ENCODE results near the gene ZNF385A. TPM values are rescaled to one million over a fixed set of nuclear protein-coding genes. Genes with fewer than 3 reads are reported as not detected.

The ZNF385A gene
- total and polyA plus RNA-seq, 3 experiments from 2014 or later, result 0.77 to 0.78 TPM; not detected in 1

DNA sequence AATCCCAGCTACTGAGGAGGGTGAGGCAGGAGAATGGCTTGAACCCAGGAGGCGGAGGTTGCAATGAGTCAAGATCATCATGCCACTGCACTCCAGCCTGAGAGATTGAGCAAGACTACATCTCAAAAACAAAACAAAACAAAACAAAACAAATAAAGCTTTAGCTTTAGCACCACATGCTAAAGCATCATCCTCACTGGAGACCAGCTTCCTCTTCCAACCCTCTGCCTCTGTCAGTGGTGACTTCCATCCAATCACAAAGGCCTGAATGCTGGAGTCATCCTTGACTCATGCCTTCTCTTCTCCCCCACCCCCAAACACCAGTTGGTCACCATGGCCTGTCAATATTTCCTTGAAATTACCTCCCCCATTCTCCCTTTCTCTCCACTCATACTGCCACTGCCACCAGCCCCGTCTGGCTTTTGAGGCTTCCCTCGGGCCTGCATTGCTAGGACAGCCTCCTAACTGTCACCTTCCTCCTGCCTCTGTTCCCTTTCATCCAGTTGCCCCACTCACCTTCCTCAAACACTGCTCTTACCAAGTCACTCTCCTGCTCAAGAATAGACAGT is 1.4 kb downstream of the ZNF385A start:
- H3K4me3 ChIP-seq (ENCODE audit: low read length), result no peak overlapping the region
- H3K4me1 Mint-ChIP-seq, result peaks cover 6 to 10% (median 7%) of the 10 kb centered on the region in 3 donors
- ChIA-PET CTCF (interaction anchor here (1.0 to 1.6 kb wide), 2 partner anchors 18 to 34 kb away, joined by 3 read pairs; no protein-coding TSS in a partner anchor), POLR2A (no interaction called here)
- no peaks in the 10 kb centered on the region for H3K9me3 ChIP-seq (ENCODE audit: low read length)
- H3K27ac Mint-ChIP-seq, result no peak overlapping the region
- no peak overlapping the region for H3K4me3 Mint-ChIP-seq
- H3K9me3 Mint-ChIP-seq, result no peaks in the 10 kb centered on the region
- no peak overlapping the region for H3K27ac ChIP-seq (ENCODE audit: low read depth, low read length)
- H3K36me3 Mint-ChIP-seq, result no peaks in the 10 kb centered on the region
- no peak for DNase-seq
- no peaks in the 10 kb centered on the region for H3K27me3 ChIP-seq (ENCODE audit: insufficient read depth, low read length, poor library complexity, severe bottlenecking)
- H3K27me3 Mint-ChIP-seq, result no peaks in the 10 kb centered on the region
- no peaks in the 10 kb centered on the region for H3K36me3 ChIP-seq (ENCODE audit: insufficient read depth, low read length)
- H3K4me1 ChIP-seq (ENCODE audit: insufficient read depth, low read length), result peaks cover 4% of the 10 kb centered on the region

DNA sequence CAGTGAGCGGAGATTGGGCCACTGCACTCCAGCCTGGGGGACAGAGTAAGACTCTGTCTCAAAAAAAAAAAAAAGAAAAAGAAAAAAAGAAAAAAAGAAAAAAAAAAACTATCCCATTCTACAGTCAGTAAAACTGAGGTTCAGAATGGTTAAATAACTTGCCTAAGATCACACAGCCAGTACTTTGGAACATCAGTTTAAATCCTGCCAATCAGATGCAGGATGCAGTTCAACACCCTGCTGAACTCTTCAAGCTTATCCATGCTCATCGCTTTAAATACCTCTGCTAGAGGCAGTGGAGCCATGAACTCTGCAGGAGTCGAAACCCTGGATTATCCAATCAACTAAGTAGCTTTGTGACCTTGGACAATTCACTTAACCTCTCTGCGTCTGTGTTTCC is 3.4 kb downstream of the ZNF385A start:
- POLR2A ChIA-PET, result interaction anchor here (2.2 kb wide), 1 partner anchor 101 kb away, joined by 7 read pairs; the partner anchor contains the start of genes CBX5 and HNRNPA1
- Mint-ChIP-seq H3K9me3 (no peaks in the 10 kb centered on the region), H3K36me3 (no peaks in the 10 kb centered on the region), H3K27me3 (no peaks in the 10 kb centered on the region), H3K27ac (no peak overlapping the region), H3K4me1 (peaks cover 6 to 10% (median 7%) of the 10 kb centered on the region in 3 donors), H3K4me3 (no peak overlapping the region)
- Histone ChIP-seq H3K9me3 (ENCODE audit: low read length) (no peaks in the 10 kb centered on the region), H3K27ac (ENCODE audit: low read depth, low read length) (no peak overlapping the region), H3K4me3 (ENCODE audit: low read length) (no peak overlapping the region), H3K27me3 (ENCODE audit: insufficient read depth, low read length, poor library complexity, severe bottlenecking) (no peaks in the 10 kb centered on the region), H3K36me3 (ENCODE audit: insufficient read depth, low read length) (no peaks in the 10 kb centered on the region), H3K4me1 (ENCODE audit: insufficient read depth, low read length) (peaks cover 4% of the 10 kb centered on the region)
- no peak for DNase-seq
- CTCF ChIA-PET, result interaction anchor here (1.0 to 3.2 kb wide), 8 partner anchors 12 to 161 kb away, joined by 3 to 18 read pairs (median 6); no protein-coding TSS in a partner anchor

DNA sequence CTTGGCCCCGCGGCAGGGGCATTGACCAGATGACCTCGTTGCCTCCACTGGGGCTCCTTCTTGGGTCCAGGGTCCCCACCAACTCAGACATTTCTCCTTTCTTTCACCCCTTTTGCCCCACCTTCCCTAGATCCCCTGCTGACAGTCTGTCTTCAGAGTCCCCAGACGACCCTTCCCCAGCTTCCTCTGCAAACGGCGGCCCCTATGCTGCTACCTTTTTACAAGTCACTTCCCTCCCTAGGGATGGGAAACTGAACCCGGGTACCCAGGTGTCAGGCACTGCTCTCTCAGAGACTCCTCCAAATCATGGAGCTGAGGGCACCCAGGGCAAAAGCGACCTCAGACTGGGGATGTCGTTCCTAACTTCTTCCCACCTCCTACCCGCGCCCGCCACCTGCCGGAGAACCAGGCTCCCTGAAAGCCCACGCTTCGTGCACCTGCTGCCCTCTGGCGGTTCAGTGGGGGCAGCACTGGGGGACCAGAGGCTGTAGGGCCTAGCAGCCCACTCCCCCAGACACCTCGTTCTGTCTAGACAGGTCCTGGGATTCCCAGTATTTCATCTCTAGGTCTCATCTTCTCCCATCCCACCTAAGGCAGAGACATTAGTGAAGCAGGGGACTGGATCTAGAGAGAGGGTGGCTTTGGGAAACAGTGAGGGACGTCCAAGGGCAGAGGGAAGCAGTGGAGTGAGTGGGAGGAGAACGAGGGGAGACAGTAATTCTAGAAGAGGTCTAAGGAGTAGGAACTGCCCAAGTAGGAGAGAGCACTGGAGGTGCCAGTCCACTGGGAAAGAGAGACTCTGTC is 4.9 kb downstream of the ZNF385A start:
- H3K27ac ChIP-seq (ENCODE audit: low read depth, low read length), result no peak overlapping the region
- no peaks in the 10 kb centered on the region for H3K27me3 ChIP-seq (ENCODE audit: insufficient read depth, low read length, poor library complexity, severe bottlenecking)
- no peaks in the 10 kb centered on the region for H3K36me3 Mint-ChIP-seq
- H3K4me3 ChIP-seq (ENCODE audit: low read length), result peak overlapping the region; percentile 29
- no peaks in the 10 kb centered on the region for H3K36me3 ChIP-seq (ENCODE audit: insufficient read depth, low read length)
- POLR2A ChIA-PET, result interaction anchor here (0.6 to 2.2 kb wide), 2 partner anchors 11 to 99 kb away, joined by 4 to 7 read pairs; partner anchors contain the start of genes CBX5 and HNRNPA1
- peak overlapping the region; percentile 11 to 87 (median 71) for H3K4me3 Mint-ChIP-seq
- H3K4me1 ChIP-seq (ENCODE audit: insufficient read depth, low read length), result peaks cover 4% of the 10 kb centered on the region
- H3K9me3 ChIP-seq (ENCODE audit: low read length), result no peaks in the 10 kb centered on the region
- H3K27ac Mint-ChIP-seq, result peak overlapping the region in 3 of 8 donors; percentile 15 to 91 (median 54)
- CTCF ChIA-PET, result interaction anchor here (0.6 to 3.2 kb wide), 37 partner anchors 8 to 172 kb away, joined by 3 to 20 read pairs (median 3); partner anchors contain the start of genes CBX5 and COPZ1
- no peaks in the 10 kb centered on the region for H3K27me3 Mint-ChIP-seq
- H3K9me3 Mint-ChIP-seq, result no peaks in the 10 kb centered on the region
- H3K4me1 Mint-ChIP-seq, result peaks cover 6 to 10% (median 7%) of the 10 kb centered on the region in 3 donors
- peak; percentile 77 to 89 (median 85) for DNase-seq

DNA sequence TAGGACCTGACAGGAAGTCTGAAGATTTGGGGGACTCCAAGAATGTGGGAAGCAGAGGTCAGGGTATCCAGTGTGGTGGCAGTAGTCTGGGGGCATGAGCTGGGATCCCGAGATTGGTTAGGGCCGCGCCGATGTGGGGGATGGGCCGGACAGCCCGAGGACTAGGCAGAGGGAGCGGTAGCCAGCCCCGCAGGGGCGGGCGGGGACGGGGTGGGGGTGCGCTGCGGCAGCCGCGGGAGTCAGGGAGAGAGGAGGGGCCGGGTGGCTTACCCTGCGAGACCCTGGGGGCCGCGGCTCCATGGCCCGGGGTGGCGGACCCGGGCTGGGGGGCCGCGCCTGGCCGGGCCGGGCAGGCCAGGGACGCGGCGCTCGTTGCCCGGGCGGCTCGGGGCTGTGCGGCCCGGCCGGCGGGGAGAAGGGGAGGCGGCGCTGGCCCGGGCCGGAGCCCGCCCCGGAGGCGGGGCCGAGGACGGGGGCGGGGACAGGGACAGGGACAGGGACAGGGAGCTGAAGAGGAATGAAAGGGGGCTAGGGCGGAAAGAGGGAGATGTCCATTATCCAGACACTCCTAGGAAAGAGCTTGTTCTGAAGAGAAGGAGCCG is 5.6 kb downstream of the ZNF385A start:
- no peak overlapping the region for H3K27ac ChIP-seq (ENCODE audit: low read depth, low read length)
- peak in 1 of 5 donors; percentile 16 for DNase-seq
- Mint-ChIP-seq H3K4me1 (peaks cover 6 to 10% (median 7%) of the 10 kb centered on the region in 3 donors), H3K27ac (peak overlapping the region in 1 of 8 donors; percentile 91), H3K27me3 (no peaks in the 10 kb centered on the region), H3K9me3 (no peaks in the 10 kb centered on the region), H3K4me3 (peak overlapping the region in 4 of 7 donors; percentile 71 to 87 (median 76)), H3K36me3 (no peaks in the 10 kb centered on the region)
- peaks cover 4% of the 10 kb centered on the region for H3K4me1 ChIP-seq (ENCODE audit: insufficient read depth, low read length)
- no peaks in the 10 kb centered on the region for H3K27me3 ChIP-seq (ENCODE audit: insufficient read depth, low read length, poor library complexity, severe bottlenecking)
- H3K4me3 ChIP-seq (ENCODE audit: low read length), result peak overlapping the region; percentile 29
- POLR2A ChIA-PET, result interaction anchor here (0.6 to 2.2 kb wide), 2 partner anchors 10 to 99 kb away, joined by 4 to 7 read pairs; partner anchors contain the start of genes CBX5 and HNRNPA1
- H3K36me3 ChIP-seq (ENCODE audit: insufficient read depth, low read length), result no peaks in the 10 kb centered on the region
- no peaks in the 10 kb centered on the region for H3K9me3 ChIP-seq (ENCODE audit: low read length)
- CTCF ChIA-PET, result interaction anchor here (0.6 to 3.2 kb wide), 31 partner anchors 8 to 171 kb away, joined by 3 to 20 read pairs (median 4); partner anchors contain the start of genes CBX5 and COPZ1

DNA sequence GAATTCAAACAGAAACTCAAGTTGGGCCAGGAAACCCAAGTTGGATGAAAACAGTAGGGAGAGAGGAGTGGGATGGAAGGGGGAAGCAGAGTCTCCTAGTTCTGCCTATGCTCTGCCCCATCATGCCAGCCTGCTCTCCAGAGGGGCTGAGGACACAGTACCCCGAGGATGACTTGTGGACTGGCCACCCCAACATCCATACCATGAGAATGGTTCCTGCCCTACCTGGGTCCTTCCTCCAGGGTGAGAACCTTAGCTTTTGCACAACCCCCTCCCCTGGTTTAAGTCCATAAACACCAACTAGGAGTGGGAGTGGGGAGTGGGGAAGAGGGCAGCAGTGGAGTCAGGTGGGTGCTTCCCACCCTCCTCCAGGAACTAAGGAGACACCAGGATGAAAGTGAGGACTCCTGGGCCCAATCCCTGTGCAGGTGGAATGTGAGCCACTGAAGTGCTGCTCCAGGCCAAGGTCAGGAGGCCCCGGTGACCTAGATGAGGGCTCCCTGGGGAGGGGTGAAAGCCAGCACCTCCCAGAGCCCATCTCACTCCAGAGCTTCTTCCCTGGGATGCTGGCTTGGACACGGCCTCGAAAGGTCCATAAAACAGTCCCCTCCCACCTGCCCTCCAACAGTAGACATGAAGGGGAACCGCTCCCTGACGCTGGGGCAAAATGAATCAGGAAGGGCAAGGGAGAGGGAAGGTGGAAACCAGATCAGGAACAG is 6.6 kb downstream of the ZNF385A start:
- no peaks in the 10 kb centered on the region for H3K27me3 Mint-ChIP-seq
- CTCF ChIA-PET, result interaction anchor here (1.1 to 3.2 kb wide), 3 partner anchors 12 to 128 kb away, joined by 3 to 18 read pairs (median 6); no protein-coding TSS in a partner anchor
- H3K27ac Mint-ChIP-seq, result no peak overlapping the region
- Histone ChIP-seq H3K36me3 (ENCODE audit: insufficient read depth, low read length) (no peaks in the 10 kb centered on the region), H3K4me3 (ENCODE audit: low read length) (no peak overlapping the region), H3K9me3 (ENCODE audit: low read length) (no peaks in the 10 kb centered on the region), H3K27me3 (ENCODE audit: insufficient read depth, low read length, poor library complexity, severe bottlenecking) (no peaks in the 10 kb centered on the region), H3K27ac (ENCODE audit: low read depth, low read length) (no peak overlapping the region), H3K4me1 (ENCODE audit: insufficient read depth, low read length) (peaks cover 4% of the 10 kb centered on the region)
- POLR2A ChIA-PET, result no interaction called here
- H3K4me1 Mint-ChIP-seq, result peaks cover 6 to 10% (median 7%) of the 10 kb centered on the region in 3 donors
- no peaks in the 10 kb centered on the region for H3K9me3 Mint-ChIP-seq
- peaks cover 0 to under 1% (median 0%) of the 10 kb centered on the region in 3 donors for H3K36me3 Mint-ChIP-seq
- peak overlapping the region in 2 of 7 donors; percentile 37 to 71 for H3K4me3 Mint-ChIP-seq
- DNase-seq, result no peak

DNA sequence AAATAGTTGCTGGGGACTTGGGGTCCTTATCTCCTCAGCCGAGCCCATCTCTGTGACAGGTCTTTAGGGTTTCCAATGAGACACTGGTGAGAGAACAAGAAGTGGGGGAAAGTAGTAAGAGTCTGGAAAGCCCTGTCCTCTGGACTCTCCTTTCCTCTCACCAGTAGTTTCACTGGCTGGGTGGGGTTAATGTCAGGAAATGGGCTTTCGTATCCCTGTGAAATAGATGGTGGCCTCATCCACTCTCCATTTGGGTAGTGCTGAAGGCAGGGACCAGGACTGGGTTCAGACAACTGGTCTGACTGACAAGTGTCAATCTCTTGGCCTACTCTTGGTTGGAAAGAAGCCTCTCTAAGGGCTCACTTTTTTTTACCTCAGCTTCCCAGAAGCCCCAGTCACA is 7.5 kb downstream of the ZNF385A start:
- Histone ChIP-seq H3K27me3 (ENCODE audit: insufficient read depth, low read length, poor library complexity, severe bottlenecking) (no peaks in the 10 kb centered on the region), H3K4me1 (ENCODE audit: insufficient read depth, low read length) (peaks cover 4% of the 10 kb centered on the region), H3K36me3 (ENCODE audit: insufficient read depth, low read length) (no peaks in the 10 kb centered on the region), H3K9me3 (ENCODE audit: low read length) (no peaks in the 10 kb centered on the region), H3K27ac (ENCODE audit: low read depth, low read length) (no peak overlapping the region), H3K4me3 (ENCODE audit: low read length) (no peak overlapping the region)
- no peaks in the 10 kb centered on the region for H3K9me3 Mint-ChIP-seq
- CTCF ChIA-PET, result no interaction called here
- no peak for DNase-seq
- H3K36me3 Mint-ChIP-seq, result peaks cover 0 to 1% (median 0%) of the 10 kb centered on the region in 3 donors
- H3K4me1 Mint-ChIP-seq, result peaks cover 7 to 11% (median 7%) of the 10 kb centered on the region in 3 donors
- H3K27me3 Mint-ChIP-seq, result no peaks in the 10 kb centered on the region
- peak overlapping the region in 2 of 8 donors; percentile 44 to 93 for H3K27ac Mint-ChIP-seq
- POLR2A ChIA-PET, result interaction anchor here (0.5 kb wide), 1 partner anchor 83 kb away, joined by 5 read pairs; no protein-coding TSS in a partner anchor
- no peak overlapping the region for H3K4me3 Mint-ChIP-seq

DNA sequence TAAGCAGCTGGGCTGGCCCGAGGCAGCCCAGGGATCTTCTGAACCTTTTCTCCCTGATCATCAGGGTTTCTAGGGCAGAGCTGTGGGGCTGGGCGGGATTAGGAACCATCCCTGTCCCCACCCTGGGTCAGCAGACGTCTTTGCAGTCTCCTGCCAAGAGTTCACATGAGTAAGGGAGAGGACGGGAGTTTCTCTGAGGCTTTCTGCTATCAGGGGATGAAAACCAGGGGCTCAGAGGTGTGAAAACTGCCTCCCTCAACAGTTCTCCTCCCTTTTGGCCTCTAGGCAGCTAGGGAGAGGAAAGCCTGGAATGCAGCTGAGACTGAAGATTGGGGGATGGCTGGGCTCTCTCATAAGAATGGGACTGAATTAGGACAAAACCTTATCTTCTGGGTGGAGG is 7.9 kb downstream of the ZNF385A start:
- H3K9me3 Mint-ChIP-seq, result no peaks in the 10 kb centered on the region
- peaks cover 4% of the 10 kb centered on the region for H3K4me1 ChIP-seq (ENCODE audit: insufficient read depth, low read length)
- peak overlapping the region in 1 of 8 donors; percentile 93 for H3K27ac Mint-ChIP-seq
- no peaks in the 10 kb centered on the region for H3K27me3 ChIP-seq (ENCODE audit: insufficient read depth, low read length, poor library complexity, severe bottlenecking)
- no peak for DNase-seq
- no peak overlapping the region for H3K4me3 Mint-ChIP-seq
- no peak overlapping the region for H3K27ac ChIP-seq (ENCODE audit: low read depth, low read length)
- peaks cover 9 to 15% (median 10%) of the 10 kb centered on the region in 3 donors for H3K4me1 Mint-ChIP-seq
- POLR2A ChIA-PET, result interaction anchor here (0.5 kb wide), 1 partner anchor 82 kb away, joined by 5 read pairs; no protein-coding TSS in a partner anchor
- H3K36me3 ChIP-seq (ENCODE audit: insufficient read depth, low read length), result no peaks in the 10 kb centered on the region
- H3K4me3 ChIP-seq (ENCODE audit: low read length), result no peak overlapping the region
- no peaks in the 10 kb centered on the region for H3K9me3 ChIP-seq (ENCODE audit: low read length)
- no peaks in the 10 kb centered on the region for H3K27me3 Mint-ChIP-seq
- CTCF ChIA-PET, result no interaction called here
- H3K36me3 Mint-ChIP-seq, result peaks cover 0 to 1% (median 0%) of the 10 kb centered on the region in 3 donors

All from CD8-positive, alpha-beta memory T cell (primary cell).